HepG2 (cell line): ENCODE data around the gene NOP9. TPM values are rescaled to one million over a fixed set of nuclear protein-coding genes. Genes with fewer than 3 reads are reported as not detected.
A peak's percentile ranks its signal among the peaks of the same experiment; 100 is the strongest.

ENCODE experiments used
- HOXA7 ChIP-seq: sonication (generic); formaldehyde crosslinking; IDR thresholded peaks from 2 replicates; pipeline ENCODE4 v1.8.1; 2022; ENCODE audit warnings: mild to moderate bottlenecking, missing genetic modification reagents, moderate library complexity
- MXD1 ChIP-seq: sonication (generic); formaldehyde crosslinking; IDR thresholded peaks from 2 replicates; pipeline ENCODE4 v1.4.0; 2020; ENCODE audit warnings: mild to moderate bottlenecking, missing genetic modification reagents
- NFE2 ChIP-seq: sonication (generic); formaldehyde crosslinking; IDR thresholded peaks from 2 replicates; pipeline ENCODE4 v1.4.0; 2020; ENCODE audit warnings: missing genetic modification reagents
- NFIB ChIP-seq: sonication (generic); formaldehyde crosslinking; IDR thresholded peaks from 2 replicates; pipeline ENCODE4 v1.9.0; 2021; ENCODE audit warnings: missing genetic modification reagents, mild to moderate bottlenecking, borderline replicate concordance
- POGZ ChIP-seq: sonication (generic); formaldehyde crosslinking; IDR thresholded peaks from 2 replicates; pipeline ENCODE4 v1.4.0; 2020; ENCODE audit warnings: mild to moderate bottlenecking, missing genetic modification reagents
- PRDM10 ChIP-seq: sonication (generic); formaldehyde crosslinking; IDR thresholded peaks from 2 replicates; pipeline ENCODE4 v1.4.0; 2020; ENCODE audit warnings: low read depth, missing genetic modification reagents
- RFX1 ChIP-seq: fragments of 450-650 bp; IDR thresholded peaks from 2 replicates; pipeline ENCODE4 v1.6.1; 2017
- SATB2 ChIP-seq: sonication (generic); formaldehyde crosslinking; IDR thresholded peaks from 2 replicates; pipeline ENCODE4 v1.5.0; 2020; ENCODE audit warnings: missing genetic modification reagents
- ZFP36 ChIP-seq: fragments of 150-350 bp; IDR thresholded peaks from 2 replicates; pipeline ENCODE4 v1.6.1; 2018; ENCODE audit warnings: borderline replicate concordance, low read length, low read depth; ENCODE audit not compliant: partially characterized antibody
- ZMYM2 ChIP-seq: sonication (generic); formaldehyde crosslinking; IDR thresholded peaks from 2 replicates; pipeline ENCODE4 v1.8.0; 2022; ENCODE audit warnings: mild to moderate bottlenecking, missing genetic modification reagents
- ZNF430 ChIP-seq: sonication (generic); formaldehyde crosslinking; IDR thresholded peaks from 2 replicates; pipeline ENCODE4 v1.9.0; 2021; ENCODE audit warnings: mild to moderate bottlenecking, missing genetic modification reagents
- ZNF468 ChIP-seq: sonication (generic); formaldehyde crosslinking; IDR thresholded peaks from 2 replicates; pipeline ENCODE4 v1.8.0; 2022; ENCODE audit warnings: mild to moderate bottlenecking, moderate library complexity, missing genetic modification reagents
- ZNF543 ChIP-seq: sonication (generic); formaldehyde crosslinking; IDR thresholded peaks from 2 replicates; pipeline ENCODE4 v1.4.0; 2020; ENCODE audit warnings: mild to moderate bottlenecking, missing genetic modification reagents
- ZNF766 ChIP-seq: sonication (generic); formaldehyde crosslinking; IDR thresholded peaks from 2 replicates; pipeline ENCODE4 v1.5.0; 2020; ENCODE audit warnings: missing genetic modification reagents, borderline replicate concordance
- polyA plus RNA-seq, 8 experiments: library from polyadenylated mRNA; depleted of rRNA in 3 of 8; stranded (reverse) in 7 of 8; unstranded in 1 of 8; fragments of >200 nt; fragmentation: Illumina TruSeq in 4 of 8; extraction: Trizol in 4 of 8; gene quantifications; 2 replicates each; pipeline versions ENCODE4 v1.2.1 to v1.2.3, GENCODE V29; 2011 to 2016; ENCODE audit warnings: low read depth in 4 of 8, missing spikeins in 1 of 8, mixed read lengths in 1 of 8; ENCODE audit not compliant: insufficient read depth in 1 of 8
- total RNA-seq, 5 experiments: library from RNA; depleted of rRNA; stranded (reverse); fragments of >200 nt; fragmentation: Illumina TruSeq; extraction: Trizol; gene quantifications; 2 replicates each; pipeline ENCODE4 v1.2.3, GENCODE V29; 2016; ENCODE audit warnings: low read depth in 1 of 5
- TF ChIP-seq, protein P1 (sequence below): sonication (generic); formaldehyde crosslinking; IDR thresholded peaks from 2 replicates; pipeline ENCODE4 v1.5.1; 2020; ENCODE audit warnings: missing genetic modification reagents, mild to moderate bottlenecking, borderline replicate concordance
- TF ChIP-seq, protein P2 (sequence below): sonication (generic); formaldehyde crosslinking; IDR thresholded peaks from 2 replicates; pipeline ENCODE4 v1.5.1; 2020; ENCODE audit warnings: mild to moderate bottlenecking, moderate library complexity, missing genetic modification reagents
- TF ChIP-seq, protein P3 (sequence below): sonication (generic); formaldehyde crosslinking; IDR thresholded peaks from 2 replicates; pipeline ENCODE4 v1.4.0; 2020; ENCODE audit warnings: missing genetic modification reagents
- TF ChIP-seq, protein P4 (sequence below): fragments of 450-650 bp; IDR thresholded peaks from 2 replicates; pipeline ENCODE4 v1.6.1; 2017

NOP9 gene
- total and polyA plus RNA-seq, 2 of the 13 experiments (the other 11 are each of a cell fraction or from before 2014, with no cell fraction given), result 24.5 to 61.6 TPM

DNA sequence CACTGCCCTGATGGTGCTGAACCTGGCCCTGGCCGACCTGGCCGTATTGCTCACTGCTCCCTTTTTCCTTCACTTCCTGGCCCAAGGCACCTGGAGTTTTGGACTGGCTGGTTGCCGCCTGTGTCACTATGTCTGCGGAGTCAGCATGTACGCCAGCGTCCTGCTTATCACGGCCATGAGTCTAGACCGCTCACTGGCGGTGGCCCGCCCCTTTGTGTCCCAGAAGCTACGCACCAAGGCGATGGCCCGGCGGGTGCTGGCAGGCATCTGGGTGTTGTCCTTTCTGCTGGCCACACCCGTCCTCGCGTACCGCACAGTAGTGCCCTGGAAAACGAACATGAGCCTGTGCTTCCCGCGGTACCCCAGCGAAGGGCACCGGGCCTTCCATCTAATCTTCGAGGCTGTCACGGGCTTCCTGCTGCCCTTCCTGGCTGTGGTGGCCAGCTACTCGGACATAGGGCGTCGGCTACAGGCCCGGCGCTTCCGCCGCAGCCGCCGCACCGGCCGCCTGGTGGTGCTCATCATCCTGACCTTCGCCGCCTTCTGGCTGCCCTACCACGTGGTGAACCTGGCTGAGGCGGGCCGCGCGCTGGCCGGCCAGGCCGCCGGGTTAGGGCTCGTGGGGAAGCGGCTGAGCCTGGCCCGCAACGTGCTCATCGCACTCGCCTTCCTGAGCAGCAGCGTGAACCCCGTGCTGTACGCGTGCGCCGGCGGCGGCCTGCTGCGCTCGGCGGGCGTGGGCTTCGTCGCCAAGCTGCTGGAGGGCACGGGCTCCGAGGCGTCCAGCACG is 16.4 kb downstream of the NOP9 start (continued):
- TF ChIP-seq, protein P1, sequence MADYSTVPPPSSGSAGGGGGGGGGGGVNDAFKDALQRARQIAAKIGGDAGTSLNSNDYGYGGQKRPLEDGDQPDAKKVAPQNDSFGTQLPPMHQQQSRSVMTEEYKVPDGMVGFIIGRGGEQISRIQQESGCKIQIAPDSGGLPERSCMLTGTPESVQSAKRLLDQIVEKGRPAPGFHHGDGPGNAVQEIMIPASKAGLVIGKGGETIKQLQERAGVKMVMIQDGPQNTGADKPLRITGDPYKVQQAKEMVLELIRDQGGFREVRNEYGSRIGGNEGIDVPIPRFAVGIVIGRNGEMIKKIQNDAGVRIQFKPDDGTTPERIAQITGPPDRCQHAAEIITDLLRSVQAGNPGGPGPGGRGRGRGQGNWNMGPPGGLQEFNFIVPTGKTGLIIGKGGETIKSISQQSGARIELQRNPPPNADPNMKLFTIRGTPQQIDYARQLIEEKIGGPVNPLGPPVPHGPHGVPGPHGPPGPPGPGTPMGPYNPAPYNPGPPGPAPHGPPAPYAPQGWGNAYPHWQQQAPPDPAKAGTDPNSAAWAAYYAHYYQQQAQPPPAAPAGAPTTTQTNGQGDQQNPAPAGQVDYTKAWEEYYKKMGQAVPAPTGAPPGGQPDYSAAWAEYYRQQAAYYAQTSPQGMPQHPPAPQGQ, result peak; percentile 97; the same call in 1 of the 2 replicates
- TF ChIP-seq SATB2 (CRISPR knock-in tag), result peak; percentile 99
- TF ChIP-seq, protein P2, sequence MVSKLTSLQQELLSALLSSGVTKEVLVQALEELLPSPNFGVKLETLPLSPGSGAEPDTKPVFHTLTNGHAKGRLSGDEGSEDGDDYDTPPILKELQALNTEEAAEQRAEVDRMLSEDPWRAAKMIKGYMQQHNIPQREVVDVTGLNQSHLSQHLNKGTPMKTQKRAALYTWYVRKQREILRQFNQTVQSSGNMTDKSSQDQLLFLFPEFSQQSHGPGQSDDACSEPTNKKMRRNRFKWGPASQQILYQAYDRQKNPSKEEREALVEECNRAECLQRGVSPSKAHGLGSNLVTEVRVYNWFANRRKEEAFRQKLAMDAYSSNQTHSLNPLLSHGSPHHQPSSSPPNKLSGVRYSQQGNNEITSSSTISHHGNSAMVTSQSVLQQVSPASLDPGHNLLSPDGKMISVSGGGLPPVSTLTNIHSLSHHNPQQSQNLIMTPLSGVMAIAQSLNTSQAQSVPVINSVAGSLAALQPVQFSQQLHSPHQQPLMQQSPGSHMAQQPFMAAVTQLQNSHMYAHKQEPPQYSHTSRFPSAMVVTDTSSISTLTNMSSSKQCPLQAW (CRISPR knock-in tag), result peak; percentile 77
- TF ChIP-seq NFIB (CRISPR knock-in tag), result no peak
- peak; percentile 100 for TF ChIP-seq MXD1 (CRISPR knock-in tag)
- peak; percentile 100 for TF ChIP-seq ZNF766 (CRISPR knock-in tag)
- peak; percentile 65 for TF ChIP-seq POGZ (CRISPR knock-in tag)
- no peak for TF ChIP-seq HOXA7
- TF ChIP-seq ZNF543, result peak; percentile 96
- TF ChIP-seq ZMYM2 (CRISPR knock-in tag), result no peak
- no peak for TF ChIP-seq NFE2 (CRISPR knock-in tag)
- TF ChIP-seq ZNF468 (CRISPR knock-in tag), result peak; percentile 88; the same call in 1 of the 2 replicates
- TF ChIP-seq ZNF430 (CRISPR knock-in tag), result 0 out of 2 replicates have a peak, but pooled peaks have one; percentile 52
- TF ChIP-seq, protein P3, sequence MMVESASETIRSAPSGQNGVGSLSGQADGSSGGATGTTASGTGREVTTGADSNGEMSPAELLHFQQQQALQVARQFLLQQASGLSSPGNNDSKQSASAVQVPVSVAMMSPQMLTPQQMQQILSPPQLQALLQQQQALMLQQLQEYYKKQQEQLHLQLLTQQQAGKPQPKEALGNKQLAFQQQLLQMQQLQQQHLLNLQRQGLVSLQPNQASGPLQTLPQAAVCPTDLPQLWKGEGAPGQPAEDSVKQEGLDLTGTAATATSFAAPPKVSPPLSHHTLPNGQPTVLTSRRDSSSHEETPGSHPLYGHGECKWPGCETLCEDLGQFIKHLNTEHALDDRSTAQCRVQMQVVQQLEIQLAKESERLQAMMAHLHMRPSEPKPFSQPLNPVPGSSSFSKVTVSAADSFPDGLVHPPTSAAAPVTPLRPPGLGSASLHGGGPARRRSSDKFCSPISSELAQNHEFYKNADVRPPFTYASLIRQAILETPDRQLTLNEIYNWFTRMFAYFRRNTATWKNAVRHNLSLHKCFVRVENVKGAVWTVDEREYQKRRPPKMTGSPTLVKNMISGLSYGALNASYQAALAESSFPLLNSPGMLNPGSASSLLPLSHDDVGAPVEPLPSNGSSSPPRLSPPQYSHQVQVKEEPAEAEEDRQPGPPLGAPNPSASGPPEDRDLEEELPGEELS (CRISPR knock-in tag), result peak; percentile 78
- TF ChIP-seq PRDM10 (CRISPR knock-in tag), result peak; percentile 60; the same call in 1 of the 2 replicates
- TF ChIP-seq, protein P4, sequence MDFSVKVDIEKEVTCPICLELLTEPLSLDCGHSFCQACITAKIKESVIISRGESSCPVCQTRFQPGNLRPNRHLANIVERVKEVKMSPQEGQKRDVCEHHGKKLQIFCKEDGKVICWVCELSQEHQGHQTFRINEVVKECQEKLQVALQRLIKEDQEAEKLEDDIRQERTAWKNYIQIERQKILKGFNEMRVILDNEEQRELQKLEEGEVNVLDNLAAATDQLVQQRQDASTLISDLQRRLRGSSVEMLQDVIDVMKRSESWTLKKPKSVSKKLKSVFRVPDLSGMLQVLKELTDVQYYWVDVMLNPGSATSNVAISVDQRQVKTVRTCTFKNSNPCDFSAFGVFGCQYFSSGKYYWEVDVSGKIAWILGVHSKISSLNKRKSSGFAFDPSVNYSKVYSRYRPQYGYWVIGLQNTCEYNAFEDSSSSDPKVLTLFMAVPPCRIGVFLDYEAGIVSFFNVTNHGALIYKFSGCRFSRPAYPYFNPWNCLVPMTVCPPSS, result no peak
- TF ChIP-seq RFX1, result no peak
- TF ChIP-seq ZFP36, result no peak
